ENCODE data around the gene FOXO3B.
"Not testable (repeated sequence)": the region's sequence is repeated elsewhere in the genome, so short reads cannot be mapped to it uniquely, and the experiment has no call there.

DNA sequence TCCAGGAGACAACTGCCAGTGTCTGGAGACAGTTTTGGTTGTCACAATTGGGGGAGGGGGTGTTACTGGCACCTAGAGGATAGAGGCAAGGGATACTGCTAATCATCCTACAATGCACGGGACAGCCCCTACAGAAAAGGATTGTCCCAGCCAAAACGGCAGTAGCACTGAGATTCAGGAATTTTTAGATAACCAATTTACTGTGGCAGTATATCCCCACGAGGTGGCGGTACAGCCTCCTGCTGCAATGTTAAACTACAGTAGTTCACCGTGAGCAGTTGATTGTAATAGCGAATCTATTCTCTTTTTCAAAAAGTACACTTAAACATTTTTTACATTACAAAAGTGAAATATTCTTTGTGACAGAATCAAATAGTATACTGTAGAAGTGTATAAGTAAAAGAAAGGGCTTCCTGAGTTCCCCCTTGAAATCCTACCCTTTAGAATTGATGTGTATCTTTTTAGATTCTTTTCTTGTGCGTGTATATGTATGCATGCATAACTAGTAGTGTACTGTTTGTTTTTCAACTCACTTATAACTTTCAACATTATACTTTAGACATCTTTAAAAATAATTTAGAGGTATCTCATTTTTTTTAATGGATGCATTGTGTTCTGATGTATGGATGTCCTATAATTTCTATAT is 30.4 kb upstream of the FOXO3B start:
- not testable (repeated sequence) for TF ChIP-seq POLR2AphosphoS5 (IDR thresholded peaks at IDR 0.05; ENCODE audit: low read depth, low read length); TAF1 (IDR thresholded peaks at IDR 0.05; ENCODE audit: low read depth, low read length); POLR2A (IDR thresholded peaks at IDR 0.05; ENCODE audit: low read depth, low read length); PAX5 (IDR thresholded peaks at IDR 0.05; ENCODE audit: insufficient read depth, low read length, severe bottlenecking)
